GM18511 (cell line): ENCODE measurements around the gene CC2D1B.
"Not testable (repeated sequence)": the region's sequence is repeated elsewhere in the genome, so short reads cannot be mapped to it uniquely, and the experiment has no call there.

Experiments used
- ATAC-seq: cut with Tn5 transposase; IDR thresholded peaks from one replicate; pipeline ENCODE4 v1.9.1; 2021; ENCODE audit warnings: mild to moderate bottlenecking, moderate library complexity; ENCODE audit not compliant: unreplicated experiment

CC2D1B gene, protein sequence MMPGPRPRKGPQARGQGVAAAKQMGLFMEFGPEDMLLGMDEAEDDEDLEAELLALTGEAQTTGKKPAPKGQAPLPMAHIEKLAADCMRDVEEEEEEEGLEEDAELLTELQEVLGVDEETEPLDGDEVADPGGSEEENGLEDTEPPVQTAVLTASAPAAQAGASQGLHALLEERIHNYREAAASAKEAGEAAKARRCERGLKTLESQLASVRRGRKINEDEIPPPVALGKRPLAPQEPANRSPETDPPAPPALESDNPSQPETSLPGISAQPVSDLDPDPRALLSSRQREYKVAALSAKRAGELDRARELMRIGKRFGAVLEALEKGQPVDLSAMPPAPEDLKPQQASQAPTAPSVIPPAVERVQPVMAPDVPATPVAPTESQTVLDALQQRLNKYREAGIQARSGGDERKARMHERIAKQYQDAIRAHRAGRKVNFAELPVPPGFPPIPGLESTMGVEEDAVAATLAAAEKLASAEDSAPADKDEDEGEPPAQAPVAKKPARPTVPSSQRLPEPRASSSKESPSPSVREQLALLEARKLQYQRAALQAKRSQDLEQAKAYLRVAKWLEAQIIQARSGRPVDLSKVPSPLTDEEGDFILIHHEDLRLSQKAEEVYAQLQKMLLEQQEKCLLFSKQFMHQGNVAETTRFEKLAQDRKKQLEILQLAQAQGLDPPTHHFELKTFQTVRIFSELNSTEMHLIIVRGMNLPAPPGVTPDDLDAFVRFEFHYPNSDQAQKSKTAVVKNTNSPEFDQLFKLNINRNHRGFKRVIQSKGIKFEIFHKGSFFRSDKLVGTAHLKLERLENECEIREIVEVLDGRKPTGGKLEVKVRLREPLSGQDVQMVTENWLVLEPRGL

DNA sequence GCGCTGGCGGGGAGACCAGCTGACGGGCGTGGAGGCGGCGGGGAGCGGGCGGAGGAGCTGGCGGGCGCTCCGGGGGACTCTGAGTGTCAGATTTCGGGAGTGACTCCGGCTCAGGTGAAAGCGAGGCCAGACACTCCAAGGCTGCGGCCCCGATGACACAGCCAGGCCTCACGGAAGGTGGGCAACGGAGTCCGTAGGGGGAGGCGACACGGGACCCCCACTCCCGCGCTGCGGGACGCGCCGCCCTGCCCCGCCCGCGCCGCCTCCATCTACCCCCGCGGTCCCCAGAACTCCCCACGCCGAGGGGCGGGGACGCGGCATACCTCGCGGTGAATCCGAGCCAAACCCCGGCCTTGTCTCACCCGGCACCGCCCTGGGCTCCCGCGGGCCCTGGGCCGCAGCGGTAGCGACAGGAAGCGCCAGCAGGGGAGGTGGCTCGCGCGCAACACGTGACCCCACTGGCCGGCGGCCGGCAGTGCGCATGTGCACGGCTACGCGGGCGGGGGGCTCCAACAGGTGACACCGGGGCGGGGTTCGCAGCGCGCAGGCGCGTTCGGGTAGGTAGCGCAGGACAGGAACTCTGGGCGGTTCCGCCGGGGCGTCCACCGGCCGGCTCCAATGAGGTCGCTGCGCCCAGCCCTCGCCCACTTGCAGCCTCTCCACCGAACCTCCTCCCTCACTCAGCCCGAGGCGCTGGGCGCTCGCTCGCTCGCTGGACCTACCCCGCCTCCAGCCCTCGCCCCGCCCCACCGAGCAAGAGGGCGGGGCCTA is at the start of gene CC2D1B:
CC2D1B (minus strand) TSS at position 460 of the 771 bp plus-strand sequence. CDS start 1,585 bp downstream, outside the sequence.
- peak; percentile 91 for ATAC-seq

DNA sequence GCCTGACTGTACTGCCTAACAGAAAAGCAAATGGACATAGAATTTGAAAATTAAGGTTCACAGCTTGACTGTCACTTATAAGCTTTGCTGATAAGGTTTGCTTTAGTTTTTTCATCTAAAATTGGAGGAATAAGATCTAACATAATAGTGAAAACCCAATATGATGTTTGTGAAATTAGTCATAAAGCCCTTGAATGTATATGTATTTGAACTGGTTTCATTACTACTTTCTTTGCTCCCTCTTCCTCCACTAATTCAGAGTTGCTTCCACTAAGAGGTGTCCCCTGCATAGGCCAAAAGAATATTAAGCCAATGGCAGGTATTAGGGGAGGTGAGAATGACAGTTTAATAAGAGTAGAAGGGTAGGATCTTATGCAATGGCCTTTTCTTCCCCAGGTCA is 48.9 kb upstream of the CC2D1B start:
- ATAC-seq, result no peak

DNA sequence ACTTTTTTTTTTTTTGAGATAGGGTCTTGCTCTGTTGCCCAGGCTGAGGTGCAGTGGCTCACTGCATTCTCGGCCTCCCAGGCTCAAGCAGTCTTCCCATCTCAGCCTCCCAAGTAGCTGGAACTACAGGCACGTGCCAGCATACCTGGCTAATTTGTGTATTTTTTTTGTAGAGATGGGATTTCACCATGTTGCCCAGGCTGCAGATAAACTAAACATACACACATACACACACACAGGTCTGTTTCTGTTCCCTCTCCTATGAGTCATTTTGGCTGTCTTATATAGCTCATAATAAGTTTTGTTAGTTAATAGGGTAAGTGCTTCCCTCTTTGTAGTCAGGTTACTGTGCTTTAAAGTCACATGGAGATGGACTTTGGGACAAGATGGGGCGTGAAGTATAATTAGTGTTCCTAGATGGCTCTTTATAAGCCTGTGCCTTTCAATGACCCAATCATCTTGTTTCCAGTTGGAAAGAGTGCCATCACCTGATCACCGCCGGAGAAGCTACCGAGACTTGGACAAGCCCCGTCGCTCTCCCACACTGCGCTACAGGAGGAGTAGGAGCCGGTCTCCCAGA is 47.5 kb upstream of the CC2D1B start:
- ATAC-seq, result no peak

DNA sequence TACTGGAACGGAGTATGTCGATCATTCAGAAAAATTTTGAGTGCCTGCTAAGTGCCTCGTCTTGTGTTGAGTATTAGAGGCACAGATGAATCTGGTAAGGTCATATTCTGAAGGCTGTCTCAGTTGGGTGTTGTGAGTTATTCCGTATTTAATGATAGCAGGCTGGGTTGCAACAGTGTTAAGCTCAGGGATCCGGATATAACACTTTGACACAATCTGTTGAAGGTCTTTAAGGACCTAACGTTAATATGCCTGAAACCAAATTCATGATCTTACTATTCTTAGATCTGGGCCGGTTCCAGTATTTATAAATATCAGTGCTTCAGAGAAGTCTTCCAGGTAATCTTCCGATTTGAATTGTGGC is 39.0 kb upstream of the CC2D1B start:
- ATAC-seq, result no peak

DNA sequence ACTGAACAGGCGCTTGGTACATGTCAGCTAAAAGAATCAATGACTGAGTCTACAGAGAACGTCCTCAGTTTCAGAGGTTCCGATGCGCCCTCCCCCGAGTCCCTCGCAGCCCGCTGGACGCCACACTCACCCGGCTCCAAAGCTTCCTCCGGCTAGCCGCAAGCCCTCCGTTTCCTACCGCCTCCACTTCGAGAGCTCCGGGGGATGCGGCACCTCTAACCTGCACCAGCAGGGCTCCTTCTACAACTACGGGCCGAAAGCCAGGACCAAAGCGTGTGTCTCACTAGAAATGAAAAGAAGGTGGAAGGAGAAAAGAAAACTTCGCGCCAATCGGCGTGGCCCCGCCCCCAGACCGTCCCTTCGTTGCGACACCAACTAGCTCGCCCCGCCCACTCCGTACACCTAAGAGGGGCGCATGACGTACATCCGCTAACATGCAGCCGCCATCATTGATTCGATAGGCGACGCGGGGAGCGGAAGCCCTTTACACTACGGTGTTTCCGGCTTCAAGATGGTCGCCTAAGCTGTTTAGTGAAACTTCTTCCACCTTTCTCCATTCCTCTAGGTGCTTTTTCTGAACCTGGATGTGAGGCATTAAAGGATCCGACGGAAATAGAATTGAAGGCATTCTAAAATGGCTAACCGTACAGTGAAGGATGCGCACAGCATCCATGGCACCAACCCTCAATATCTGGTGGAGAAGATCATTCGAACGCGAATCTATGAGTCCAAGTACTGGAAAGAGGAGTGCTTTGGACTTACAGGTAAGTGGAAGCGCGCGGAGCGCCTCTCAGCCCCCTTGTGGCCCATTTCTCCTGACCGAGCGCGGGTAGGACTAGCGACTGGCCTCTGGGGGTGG is 38.3 kb upstream of the CC2D1B start, which contains the start of the genes ORC1 and PRPF38A:
ORC1 (minus strand) TSS at position 308 of the 859 bp plus-strand sequence. CDS start 2,200 bp downstream, outside the sequence.
PRPF38A (plus strand) TSS at position 487 of the 859 bp plus-strand sequence; CDS start at position 635, 148 bp downstream.
- peak; percentile 91 for ATAC-seq

DNA sequence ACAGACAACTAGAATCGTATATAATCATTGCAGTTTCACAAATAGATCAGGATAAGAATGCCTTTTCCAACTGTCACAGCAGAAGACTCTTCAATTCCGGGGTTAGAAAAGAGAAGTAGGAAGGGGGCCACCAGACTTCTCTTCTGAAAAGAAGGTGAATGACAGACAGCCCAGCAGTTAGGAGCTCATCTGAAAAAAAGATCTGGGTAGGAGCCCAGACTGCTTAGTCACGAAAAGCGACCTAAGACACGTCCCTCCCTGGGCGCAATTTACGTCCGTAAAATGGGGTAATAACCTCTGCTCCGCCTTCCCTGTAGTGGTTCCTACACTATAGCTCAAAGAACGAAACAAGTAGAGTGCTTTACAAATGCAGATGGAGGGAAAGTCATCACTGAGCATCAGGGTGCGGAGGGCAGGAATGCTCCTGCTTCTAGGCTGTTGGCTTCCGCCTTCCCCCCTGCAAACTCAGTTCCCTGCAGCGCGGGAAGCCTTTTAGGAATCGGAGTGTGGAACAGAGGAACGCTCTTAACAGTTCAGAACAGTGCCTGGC is 37.6 kb upstream of the CC2D1B start:
- peak; percentile 41 for ATAC-seq

DNA sequence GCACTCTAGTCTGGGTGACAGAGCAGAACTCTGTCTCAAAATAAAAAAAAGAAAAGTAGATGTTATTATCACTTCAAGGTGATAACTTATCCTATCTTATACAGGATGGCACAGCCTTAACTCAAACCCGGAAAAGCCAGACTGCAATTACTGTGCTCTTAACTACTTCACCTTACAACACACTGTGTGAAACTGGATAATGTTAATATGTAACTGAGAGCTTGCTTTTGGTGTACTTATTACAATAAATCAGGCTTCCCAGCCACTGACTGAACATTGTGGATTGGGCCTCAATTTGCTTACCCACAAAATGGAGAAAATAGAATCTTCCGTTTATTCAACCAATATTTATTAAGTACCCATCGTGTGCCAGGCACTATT is 36.8 kb upstream of the CC2D1B start:
- no peak for ATAC-seq

DNA sequence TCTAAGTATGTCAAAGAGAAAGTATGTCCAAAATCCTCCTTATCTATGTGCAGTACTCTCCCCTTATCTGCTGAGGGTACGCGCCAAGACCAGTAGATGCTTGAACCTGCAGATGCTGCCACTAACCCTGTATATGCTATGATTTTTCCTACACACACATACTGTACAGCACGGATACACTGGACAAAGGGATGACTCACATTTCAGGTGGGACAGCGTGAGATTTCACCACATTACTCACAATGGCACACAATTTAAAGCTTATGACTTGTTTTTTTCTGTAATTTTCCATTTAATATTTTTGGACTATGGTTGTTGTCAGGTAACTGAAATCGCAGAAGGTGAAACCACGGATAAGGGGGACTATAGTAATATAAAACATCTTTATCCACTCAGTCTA is 34.1 kb upstream of the CC2D1B start:
- ATAC-seq, result no peak

DNA sequence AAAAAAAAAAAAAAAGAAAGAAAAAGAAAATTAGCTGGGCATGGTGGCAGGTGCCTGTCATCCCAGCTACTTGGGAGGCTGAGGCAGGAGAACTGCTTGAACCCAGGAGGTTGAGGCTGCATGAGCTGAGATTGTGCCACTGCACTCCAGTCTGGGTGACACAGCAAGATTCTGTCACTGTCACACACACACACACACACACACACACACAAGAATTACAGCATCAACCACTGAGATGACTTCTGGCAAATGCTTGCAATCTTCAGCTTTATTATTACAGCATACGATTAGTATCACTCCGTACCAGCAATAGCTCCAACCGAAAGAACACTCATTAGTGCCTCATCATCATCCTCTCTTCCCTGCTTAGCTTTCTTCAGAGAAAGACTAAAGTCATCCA is 33.6 kb upstream of the CC2D1B start:
- no peak for ATAC-seq

DNA sequence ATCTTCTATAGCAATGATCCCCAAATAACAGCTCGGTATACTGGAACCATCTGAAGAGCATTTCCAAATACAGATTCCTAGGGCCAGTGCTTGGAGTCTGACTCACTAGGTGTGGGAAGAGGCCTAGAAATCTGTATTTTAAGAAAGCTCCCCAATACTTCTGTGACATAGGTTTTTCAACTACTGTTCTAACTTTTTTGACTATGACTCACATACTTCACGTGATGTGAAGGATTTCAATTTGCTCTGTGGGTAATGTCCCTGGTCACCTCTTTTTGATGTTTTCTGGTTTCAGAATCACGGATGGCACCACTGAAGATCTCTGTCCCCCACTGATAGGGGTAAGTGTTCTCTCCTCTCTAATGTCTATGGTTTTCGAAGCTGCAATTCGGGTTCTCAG is 27.2 kb upstream of the CC2D1B start:
- no peak for ATAC-seq

DNA sequence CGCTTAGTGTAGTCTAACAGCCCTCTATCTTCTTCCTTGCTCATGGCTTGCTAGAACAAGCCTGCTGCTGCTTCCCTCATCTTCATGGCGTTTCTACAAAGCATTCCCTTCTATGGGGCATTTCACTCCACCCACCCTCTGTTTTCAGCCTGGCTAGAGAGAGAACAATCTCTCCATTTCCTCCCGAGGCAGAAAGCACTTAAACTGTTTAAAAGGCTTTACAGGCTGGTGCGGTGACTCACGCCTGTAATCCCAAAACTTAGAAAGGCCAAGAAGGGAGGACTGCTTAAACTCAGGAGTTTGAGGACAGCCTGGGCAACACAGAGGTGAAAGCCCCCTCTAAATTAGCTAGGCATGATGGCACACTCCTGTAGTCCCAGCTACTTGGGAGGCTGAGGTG is 20.5 kb upstream of the CC2D1B start:
- ATAC-seq, result no peak

DNA sequence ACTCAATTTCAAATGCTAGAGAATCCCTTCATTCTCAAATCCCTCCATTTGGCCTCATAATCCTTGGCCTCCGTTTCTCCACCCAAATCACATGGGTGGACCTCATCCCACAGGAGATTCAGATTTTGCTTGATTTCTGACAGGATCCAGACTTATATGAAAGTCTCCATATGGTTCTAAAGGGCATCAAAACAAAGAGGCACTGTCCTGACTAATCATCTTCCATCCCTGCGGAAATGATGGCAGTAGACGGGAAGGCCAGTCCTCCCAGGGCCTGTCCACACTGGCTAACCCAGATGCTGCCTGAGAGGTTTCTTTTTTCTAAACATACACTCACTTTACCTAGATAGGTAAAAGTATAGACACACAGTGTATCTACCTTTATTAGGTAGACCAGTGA is 19.4 kb upstream of the CC2D1B start:
- no peak for ATAC-seq

DNA sequence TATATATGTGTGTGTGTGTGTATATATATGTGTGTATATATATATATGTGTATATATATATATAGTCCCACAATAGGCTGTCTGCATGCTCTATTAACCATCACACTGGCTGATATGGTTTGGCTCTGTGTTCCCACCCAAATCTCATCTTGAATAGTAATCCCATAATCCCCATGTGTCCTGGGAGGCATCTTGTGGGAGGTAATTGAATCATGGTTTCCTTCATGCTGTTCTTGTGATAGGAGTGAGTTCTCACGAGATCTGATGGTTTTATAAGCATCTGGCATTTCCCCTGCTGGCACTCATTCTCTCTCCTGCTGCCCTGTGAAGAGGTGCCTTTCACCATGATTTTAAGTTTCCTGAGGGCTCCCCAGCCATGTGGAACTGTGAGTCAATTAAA is 3.8 kb upstream of the CC2D1B start:
- ATAC-seq, result not testable (repeated sequence)

DNA sequence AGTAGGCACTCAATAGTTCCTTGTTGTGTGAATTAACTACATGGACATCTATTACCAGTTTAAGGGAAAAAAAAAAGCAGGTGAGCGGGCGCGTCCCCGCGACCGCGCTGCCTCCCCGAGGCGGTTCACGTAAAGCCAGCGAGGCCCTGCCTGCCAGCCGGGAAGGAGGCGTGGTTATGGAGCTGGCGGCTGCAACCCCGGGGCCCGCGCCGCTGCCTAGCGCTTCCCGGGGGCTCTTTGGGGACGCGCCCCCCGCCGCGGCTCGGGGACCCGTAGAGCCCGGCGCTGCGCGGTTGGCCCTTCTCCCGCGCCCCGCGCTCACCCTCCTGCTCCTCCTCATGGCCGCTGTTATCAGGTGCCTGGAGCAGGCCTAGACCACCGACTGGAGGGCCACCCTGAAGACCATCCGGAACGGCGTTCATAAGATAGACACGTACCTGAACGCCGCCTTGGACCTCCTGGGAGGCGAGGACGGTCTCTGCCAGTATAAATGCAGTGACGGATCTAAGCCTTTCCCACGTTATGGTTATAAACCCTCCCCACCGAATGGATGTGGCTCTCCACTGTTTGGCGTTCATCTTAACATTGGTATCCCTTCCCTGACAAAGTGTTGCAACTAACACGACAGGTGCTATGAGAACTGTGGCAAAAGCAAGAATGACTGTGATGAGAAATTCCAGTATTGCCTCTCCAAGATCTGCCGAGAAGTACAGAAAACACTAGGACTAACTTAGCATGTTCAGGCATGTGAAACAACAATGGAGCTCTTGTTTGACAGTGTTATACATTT is 2.6 kb upstream of the CC2D1B start:
- ATAC-seq, result no peak

DNA sequence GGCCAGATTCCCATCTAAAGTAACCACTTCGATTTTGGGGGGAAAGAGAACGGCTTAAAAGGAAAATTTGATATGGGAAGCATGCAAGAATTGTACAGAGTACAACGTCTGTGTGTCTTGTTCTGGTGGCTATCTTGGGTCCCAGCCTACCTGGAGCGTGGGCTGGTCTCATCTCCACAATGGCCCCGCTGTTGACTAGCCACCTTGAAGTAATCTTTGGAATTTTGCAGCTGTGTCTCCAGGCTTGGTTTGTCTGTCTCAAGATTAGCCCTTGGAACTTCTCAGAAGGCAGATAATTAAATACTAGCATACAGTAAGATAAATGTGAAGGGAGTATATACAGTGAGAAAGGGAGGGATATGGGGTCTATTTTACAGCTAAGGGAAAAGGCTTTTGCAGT is 1.3 kb upstream of the CC2D1B start:
- ATAC-seq, result no peak

DNA sequence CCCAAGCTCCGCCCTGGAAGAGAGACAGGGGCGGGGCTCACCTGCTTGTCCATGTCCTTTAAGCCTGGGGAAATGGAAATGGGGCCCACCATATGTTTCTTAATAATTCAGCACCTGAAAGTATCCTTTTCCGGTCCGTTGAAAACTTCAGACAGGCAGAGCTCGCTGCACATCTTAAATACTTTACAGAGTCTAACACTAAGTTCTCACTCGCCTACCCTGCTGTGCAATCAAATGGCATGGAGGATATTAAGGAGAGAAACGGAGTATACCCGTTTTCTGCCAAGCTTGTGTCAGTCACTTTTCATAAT is 467 bp upstream of the CC2D1B start:
- ATAC-seq, result no peak

DNA sequence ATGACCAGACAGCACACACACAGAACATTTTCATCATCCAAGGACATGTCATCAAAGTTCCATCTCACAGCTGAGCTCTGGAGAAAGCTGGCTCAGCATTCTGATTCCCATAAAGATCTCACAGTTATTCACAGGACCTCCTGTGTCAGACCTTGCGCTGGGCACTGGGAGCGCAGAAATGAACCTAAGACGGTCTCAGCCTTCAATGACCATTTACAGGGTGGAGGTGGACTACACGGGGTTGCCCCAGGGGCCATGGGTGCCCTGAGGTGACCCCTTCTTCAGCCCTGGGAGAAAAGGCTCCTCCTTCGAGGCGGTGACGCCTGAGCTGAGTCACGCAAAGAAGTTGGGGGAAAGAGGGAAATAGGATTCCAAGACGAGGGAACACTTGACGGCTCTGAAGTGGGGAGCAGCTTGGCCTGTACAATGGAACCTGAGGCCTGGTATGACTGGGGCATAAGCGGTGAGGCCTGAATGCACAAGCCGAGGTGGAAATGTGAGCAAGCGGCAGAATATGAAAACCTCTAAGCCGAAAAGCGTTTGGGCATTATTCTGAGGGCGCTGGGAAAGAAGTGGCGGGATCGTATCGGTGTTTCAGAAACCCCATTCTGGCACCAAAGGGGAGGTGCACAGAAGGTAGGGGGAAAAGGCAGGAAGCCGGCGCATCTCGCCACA is 797 bp downstream of the CC2D1B start:
- no peak for ATAC-seq

DNA sequence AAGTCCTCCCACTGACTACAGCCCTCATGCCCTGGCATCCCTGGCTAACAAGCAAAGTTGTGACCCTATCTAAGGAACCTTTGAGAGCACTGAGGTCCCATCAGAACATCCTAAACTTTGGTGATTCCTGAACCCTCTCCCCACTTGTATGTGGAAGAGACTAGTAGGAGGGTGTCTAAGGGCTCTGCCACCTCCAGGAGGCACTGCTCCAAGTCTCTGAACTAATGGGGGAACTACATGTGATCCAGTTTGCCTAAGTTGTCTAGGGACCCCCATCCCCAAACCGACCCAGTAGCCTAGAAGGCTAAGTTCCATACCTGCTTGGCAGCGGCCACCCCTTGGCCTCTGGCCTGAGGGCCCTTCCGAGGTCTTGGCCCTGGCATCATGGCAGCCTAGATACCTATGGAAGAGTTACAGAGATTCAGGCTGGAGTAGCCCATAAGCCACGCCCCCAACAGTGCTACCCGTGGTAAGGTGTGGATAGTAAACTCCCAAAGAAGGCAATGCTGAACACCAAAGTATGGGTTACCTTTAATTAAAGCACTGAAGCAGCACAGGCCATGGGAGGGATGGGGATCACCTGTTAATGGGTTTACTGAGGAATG is 1.7 kb downstream of the CC2D1B start:
- ATAC-seq, result no peak
